AG09309 (cell line): ENCODE data around the gene ALLC.

Source experiments
- DNase-seq: peaks from one replicate; pipeline ENCODE4 v3.0.0-alpha.2; 2010; ENCODE audit warnings: low read depth
- H3K4me3 ChIP-seq: 2 replicates; pipeline ENCODE4 v1.5.1; 2011; ENCODE audit warnings: mild to moderate bottlenecking, low read depth, low read length, moderate library complexity; ENCODE audit not compliant: control insufficient read depth
- TF ChIP-seq, protein P1 (sequence below): IDR thresholded peaks from 2 replicates; pipeline ENCODE4 v1.5.1; 2011; ENCODE audit warnings: mild to moderate bottlenecking, low read depth, low read length, inconsistent platforms; ENCODE audit not compliant: insufficient read depth, control insufficient read depth; ENCODE audit errors: missing control alignments

ALLC gene

DNA sequence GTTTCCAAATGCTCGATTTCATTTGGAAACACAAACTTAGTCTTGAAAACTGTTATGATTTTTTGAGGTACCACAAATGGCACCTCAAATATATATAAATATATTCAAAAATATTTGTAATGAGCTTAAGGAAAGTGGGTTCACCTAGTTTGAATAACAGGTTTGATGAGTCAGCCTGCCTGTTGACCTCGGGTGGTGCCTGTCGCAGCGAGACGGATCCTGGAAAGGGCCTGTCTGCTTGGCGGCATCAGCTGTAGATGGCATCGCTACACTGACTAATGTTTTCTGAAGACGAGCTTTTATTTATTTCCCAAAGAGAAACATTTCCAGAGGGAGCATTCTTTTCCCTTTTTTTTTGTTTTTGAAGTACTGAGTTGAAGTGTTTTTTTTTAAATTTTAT is 6.9 kb downstream of the ALLC start:
- no peak overlapping the region for H3K4me3 ChIP-seq
- TF ChIP-seq, protein P1, sequence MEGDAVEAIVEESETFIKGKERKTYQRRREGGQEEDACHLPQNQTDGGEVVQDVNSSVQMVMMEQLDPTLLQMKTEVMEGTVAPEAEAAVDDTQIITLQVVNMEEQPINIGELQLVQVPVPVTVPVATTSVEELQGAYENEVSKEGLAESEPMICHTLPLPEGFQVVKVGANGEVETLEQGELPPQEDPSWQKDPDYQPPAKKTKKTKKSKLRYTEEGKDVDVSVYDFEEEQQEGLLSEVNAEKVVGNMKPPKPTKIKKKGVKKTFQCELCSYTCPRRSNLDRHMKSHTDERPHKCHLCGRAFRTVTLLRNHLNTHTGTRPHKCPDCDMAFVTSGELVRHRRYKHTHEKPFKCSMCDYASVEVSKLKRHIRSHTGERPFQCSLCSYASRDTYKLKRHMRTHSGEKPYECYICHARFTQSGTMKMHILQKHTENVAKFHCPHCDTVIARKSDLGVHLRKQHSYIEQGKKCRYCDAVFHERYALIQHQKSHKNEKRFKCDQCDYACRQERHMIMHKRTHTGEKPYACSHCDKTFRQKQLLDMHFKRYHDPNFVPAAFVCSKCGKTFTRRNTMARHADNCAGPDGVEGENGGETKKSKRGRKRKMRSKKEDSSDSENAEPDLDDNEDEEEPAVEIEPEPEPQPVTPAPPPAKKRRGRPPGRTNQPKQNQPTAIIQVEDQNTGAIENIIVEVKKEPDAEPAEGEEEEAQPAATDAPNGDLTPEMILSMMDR = no peak
- no peak for DNase-seq

- no peak overlapping the region for H3K4me3 ChIP-seq
- DNase-seq = no peak
- TF ChIP-seq, protein P1 = no peak
These were observed 8.0 kb downstream of the ALLC start for GRCh38 chr2:3665886-3666612.

- TF ChIP-seq, protein P1 = no peak
- DNase-seq = no peak
- no peak overlapping the region for H3K4me3 ChIP-seq
These were observed 8.6 kb downstream of the ALLC start for GRCh38 chr2:3666613-3666975.

- DNase-seq = no peak
- TF ChIP-seq, protein P1 = no peak
- no peak overlapping the region for H3K4me3 ChIP-seq
These were observed 9.2 kb downstream of the ALLC start for GRCh38 chr2:3667151-3667631.

GRCh38 chr2:3669656-3670055 is 11.7 kb downstream of the ALLC start:
- TF ChIP-seq, protein P1 = no peak
- H3K4me3 ChIP-seq = no peak overlapping the region
- DNase-seq = no peak

- DNase-seq = no peak
- TF ChIP-seq, protein P1 = no peak
- H3K4me3 ChIP-seq = no peak overlapping the region
These were observed 12.4 kb downstream of the ALLC start for GRCh38 chr2:3670376-3670775.

DNA sequence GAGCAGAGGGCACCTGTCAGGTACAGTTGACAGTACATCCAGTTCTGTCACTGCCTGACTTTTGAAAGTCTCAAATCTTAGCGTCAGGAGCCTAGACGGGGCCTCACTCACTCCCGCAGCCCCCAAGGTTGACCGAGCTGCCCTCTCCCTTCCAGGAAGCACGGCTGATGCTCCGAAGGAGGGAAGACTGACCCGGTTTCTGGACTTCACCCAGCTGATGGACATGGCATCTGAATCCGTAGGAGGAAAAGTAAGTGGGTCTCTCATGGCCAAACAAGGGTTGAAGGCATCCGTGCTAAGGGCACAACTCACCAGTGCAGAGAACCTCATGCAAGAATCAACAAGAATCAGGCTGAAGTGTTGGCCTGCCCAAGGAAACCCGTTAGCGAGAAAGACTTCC is 12.9 kb downstream of the ALLC start:
- no peak overlapping the region for H3K4me3 ChIP-seq
- DNase-seq = no peak
- TF ChIP-seq, protein P1 = no peak
